Tibial nerve (tissue), 4 donors: ENCODE data around the gene NAP1L4.

Source experiments
- CTCF ChIP-seq, 5 experiments: fragments of 200-600 bp in 3 of 5; fragments of 450-650 bp in 2 of 5; sonication (generic) in 3 of 5; IDR thresholded peaks; one replicate each; pipeline ENCODE4 v1.5.1; 2016 to 2019; ENCODE audit warnings: antibody characterized with exemption in 5 of 5, mild to moderate bottlenecking in 3 of 5, moderate library complexity in 2 of 5
- EP300 ChIP-seq, 2 donors: sonication (generic); formaldehyde crosslinking; IDR thresholded peaks; one replicate each; pipeline ENCODE4 v1.6.1; 2017; ENCODE audit warnings: antibody characterized with exemption in 2 of 2, mild to moderate bottlenecking in 1 of 2

GRCh38 chr11:2989551-2989950 is 2.6 kb downstream of the NAP1L4 start:
- TF ChIP-seq CTCF (IDR thresholded peaks at IDR 0.05) (no peak), EP300 (IDR thresholded peaks at IDR 0.05) (no peak)
